Stimulated activated CD4-positive, alpha-beta T cell treated with anti-CD3 and anti-CD28 coated beads, Interleukin-15, amount 100 ng/mL, for 48 hours (primary cell): Measurements from ENCODE around the gene GNPTG.

ENCODE experiments used
- DNase-seq, 2 donors: peaks; one replicate each; pipeline ENCODE4 v3.0.0-alpha.2; 2020; ENCODE audit warnings: low read depth in 2 of 2

The GNPTG gene

GRCh38 chr16:1371054-1371978 is 19.6 kb downstream of the GNPTG start:
- DNase-seq = no peak

GRCh38 chr16:1372292-1372950 is 20.7 kb downstream of the GNPTG start:
- no peak for DNase-seq

GRCh38 chr16:1374418-1375297 is 22.9 kb downstream of the GNPTG start:
- DNase-seq = no peak

GRCh38 chr16:1375298-1375640 is 23.5 kb downstream of the GNPTG start:
- no peak for DNase-seq

GRCh38 chr16:1375741-1376410 is 24.1 kb downstream of the GNPTG start:
- no peak for DNase-seq

GRCh38 chr16:1377406-1378010 is 25.8 kb downstream of the GNPTG start:
- DNase-seq = no peak

GRCh38 chr16:1378087-1378803 is 26.5 kb downstream of the GNPTG start:
- no peak for DNase-seq

- DNase-seq = peak; percentile 45 to 66
Observed at GRCh38 chr16:1378804-1379303, 27.1 kb downstream of the GNPTG start.

GRCh38 chr16:1379304-1380076 is 27.8 kb downstream of the GNPTG start:
- peak; percentile 50 to 59 for DNase-seq

- DNase-seq = no peak
Observed at GRCh38 chr16:1380195-1380594, 28.5 kb downstream of the GNPTG start.

GRCh38 chr16:1381612-1382406 is 30.1 kb downstream of the GNPTG start:
- DNase-seq = no peak

GRCh38 chr16:1383556-1383955 is 31.8 kb downstream of the GNPTG start:
- no peak for DNase-seq

GRCh38 chr16:1385232-1385631 is 33.5 kb downstream of the GNPTG start:
- DNase-seq = no peak

- DNase-seq = no peak
Observed at GRCh38 chr16:1387331-1387730, 35.6 kb downstream of the GNPTG start.

GRCh38 chr16:1389762-1390161 is 38.0 kb downstream of the GNPTG start:
- DNase-seq = no peak

GRCh38 chr16:1390239-1390779 is 38.6 kb downstream of the GNPTG start:
- no peak for DNase-seq

GRCh38 chr16:1392826-1393225 is 41.1 kb downstream of the GNPTG start:
- no peak for DNase-seq

GRCh38 chr16:1393613-1394176 is 42.0 kb downstream of the GNPTG start:
- no peak for DNase-seq
